HG03354 (cell line): ENCODE results near the gene GAA.

Source experiments
- ATAC-seq: cut with Tn5 transposase; IDR thresholded peaks from one replicate; pipeline ENCODE4 v1.9.1; 2021; ENCODE audit warnings: mild to moderate bottlenecking; ENCODE audit not compliant: unreplicated experiment, poor library complexity, severe bottlenecking

The GAA gene

DNA sequence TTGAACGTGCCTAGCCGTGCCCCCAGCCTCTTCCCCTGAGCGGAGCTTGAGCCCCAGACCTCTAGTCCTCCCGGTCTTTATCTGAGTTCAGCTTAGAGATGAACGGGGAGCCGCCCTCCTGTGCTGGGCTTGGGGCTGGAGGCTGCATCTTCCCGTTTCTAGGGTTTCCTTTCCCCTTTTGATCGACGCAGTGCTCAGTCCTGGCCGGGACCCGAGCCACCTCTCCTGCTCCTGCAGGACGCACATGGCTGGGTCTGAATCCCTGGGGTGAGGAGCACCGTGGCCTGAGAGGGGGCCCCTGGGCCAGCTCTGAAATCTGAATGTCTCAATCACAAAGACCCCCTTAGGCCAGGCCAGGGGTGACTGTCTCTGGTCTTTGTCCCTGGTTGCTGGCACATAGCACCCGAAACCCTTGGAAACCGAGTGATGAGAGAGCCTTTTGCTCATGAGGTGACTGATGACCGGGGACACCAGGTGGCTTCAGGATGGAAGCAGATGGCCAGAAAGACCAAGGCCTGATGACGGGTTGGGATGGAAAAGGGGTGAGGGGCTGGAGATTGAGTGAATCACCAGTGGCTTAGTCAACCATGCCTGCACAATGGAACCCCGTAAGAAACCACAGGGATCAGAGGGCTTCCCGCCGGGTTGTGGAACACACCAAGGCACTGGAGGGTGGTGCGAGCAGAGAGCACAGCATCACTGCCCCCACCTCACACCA is 724 bp downstream of the GAA start:
- ATAC-seq: peak; percentile 26

DNA sequence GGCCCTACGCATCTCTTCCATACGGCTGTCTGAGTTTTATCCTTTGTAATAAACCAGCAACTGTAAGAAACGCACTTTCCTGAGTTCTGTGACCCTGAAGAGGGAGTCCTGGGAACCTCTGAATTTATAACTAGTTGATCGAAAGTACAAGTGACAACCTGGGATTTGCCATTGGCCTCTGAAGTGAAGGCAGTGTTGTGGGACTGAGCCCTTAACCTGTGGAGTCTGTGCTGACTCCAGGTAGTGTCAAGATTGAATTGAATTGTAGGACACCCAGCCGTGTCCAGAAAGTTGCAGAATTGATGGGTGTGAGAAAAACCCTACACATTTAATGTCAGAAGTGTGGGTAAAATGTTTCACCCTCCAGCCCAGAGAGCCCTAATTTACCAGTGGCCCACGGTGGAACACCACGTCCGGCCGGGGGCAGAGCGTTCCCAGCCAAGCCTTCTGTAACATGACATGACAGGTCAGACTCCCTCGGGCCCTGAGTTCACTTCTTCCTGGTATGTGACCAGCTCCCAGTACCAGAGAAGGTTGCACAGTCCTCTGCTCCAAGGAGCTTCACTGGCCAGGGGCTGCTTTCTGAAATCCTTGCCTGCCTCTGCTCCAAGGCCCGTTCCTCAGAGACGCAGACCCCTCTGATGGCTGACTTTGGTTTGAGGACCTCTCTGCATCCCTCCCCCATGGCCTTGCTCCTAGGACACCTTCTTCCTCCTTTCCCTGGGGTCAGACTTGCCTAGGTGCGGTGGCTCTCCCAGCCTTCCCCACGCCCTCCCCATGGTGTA is 1.5 kb downstream of the GAA start:
- no peak for ATAC-seq

DNA sequence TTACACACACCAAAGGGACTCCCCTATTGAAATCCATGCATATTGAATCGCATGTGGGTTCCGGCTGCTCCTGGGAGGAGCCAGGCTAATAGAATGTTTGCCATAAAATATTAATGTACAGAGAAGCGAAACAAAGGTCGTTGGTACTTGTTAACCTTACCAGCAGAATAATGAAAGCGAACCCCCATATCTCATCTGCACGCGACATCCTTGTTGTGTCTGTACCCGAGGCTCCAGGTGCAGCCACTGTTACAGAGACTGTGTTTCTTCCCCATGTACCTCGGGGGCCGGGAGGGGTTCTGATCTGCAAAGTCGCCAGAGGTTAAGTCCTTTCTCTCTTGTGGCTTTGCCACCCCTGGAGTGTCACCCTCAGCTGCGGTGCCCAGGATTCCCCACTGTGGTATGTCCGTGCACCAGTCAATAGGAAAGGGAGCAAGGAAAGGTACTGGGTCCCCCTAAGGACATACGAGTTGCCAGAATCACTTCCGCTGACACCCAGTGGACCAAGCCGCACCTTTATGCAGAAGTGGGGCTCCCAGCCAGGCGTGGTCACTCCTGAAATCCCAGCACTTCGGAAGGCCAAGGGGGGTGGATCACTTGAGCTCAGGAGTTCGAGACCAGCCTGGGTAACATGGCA is 2.2 kb downstream of the GAA start:
- no peak for ATAC-seq

DNA sequence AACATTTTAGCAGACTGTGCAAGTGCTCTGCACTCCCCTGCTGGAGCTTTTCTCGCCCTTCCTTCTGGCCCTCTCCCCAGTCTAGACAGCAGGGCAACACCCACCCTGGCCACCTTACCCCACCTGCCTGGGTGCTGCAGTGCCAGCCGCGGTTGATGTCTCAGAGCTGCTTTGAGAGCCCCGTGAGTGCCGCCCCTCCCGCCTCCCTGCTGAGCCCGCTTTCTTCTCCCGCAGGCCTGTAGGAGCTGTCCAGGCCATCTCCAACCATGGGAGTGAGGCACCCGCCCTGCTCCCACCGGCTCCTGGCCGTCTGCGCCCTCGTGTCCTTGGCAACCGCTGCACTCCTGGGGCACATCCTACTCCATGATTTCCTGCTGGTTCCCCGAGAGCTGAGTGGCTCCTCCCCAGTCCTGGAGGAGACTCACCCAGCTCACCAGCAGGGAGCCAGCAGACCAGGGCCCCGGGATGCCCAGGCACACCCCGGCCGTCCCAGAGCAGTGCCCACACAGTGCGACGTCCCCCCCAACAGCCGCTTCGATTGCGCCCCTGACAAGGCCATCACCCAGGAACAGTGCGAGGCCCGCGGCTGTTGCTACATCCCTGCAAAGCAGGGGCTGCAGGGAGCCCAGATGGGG is 3.1 kb downstream of the GAA start:
- no peak for ATAC-seq

DNA sequence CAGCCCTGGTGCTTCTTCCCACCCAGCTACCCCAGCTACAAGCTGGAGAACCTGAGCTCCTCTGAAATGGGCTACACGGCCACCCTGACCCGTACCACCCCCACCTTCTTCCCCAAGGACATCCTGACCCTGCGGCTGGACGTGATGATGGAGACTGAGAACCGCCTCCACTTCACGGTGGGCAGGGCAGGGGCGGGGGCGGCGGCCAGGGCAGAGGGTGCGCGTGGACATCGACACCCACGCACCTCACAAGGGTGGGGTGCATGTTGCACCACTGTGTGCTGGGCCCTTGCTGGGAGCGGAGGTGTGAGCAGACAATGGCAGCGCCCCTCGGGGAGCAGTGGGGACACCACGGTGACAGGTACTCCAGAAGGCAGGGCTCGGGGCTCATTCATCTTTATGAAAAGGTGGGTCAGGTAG is 3.6 kb downstream of the GAA start:
- ATAC-seq: no peak

DNA sequence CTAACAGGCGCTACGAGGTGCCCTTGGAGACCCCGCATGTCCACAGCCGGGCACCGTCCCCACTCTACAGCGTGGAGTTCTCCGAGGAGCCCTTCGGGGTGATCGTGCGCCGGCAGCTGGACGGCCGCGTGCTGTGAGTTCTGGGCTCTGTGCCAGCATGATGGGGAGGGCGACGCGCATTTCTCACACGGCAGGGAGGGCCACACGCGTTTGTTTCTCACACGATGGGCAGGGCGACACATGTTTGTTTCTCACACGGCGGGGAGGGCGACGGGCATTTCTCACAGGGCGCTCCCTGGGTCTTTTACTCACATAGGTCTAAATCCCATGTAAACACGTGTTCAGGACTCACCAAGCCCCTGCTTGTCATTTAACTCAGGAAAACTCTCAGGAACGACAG is 4.4 kb downstream of the GAA start:
- ATAC-seq: no peak

DNA sequence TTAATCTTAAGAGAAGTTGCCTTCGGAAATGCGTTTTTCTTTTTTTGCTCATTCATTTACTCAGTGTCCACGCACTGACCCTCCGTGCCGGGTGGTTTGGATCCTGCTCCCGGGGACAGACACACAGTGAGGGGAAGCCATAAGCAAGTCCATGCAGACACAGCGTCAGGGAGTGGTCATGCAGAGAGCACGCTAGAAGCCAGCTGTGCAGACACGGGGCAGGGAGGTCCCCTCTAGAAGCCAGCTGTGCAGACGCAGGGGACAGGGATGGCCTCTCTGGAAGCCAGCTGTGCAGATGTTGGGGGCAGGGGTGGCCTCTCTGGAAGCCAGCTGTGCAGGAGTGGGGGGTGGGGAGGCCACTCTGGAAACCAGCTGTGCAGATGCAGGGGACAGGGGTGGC is 4.8 kb downstream of the GAA start:
- no peak for ATAC-seq

DNA sequence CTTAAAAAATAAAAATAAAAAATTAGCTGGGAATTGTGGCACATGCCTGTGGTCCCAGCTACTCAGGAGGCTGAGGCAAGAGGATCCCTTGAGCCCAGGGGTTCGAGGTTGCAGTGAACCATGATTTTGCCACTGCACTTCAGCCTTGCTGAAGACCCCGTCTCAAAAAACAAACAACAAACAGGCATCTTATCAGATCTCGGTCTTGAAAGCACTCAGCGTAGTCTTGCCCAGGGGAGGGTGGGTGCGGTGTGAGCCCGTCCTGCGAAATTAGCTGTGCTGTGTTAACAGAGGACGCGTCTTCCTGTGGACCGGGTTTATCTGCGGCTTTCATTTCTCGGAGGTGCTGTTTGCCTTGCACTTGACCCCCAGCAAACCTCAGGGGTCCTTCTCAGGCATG is 5.4 kb downstream of the GAA start:
- no peak for ATAC-seq

DNA sequence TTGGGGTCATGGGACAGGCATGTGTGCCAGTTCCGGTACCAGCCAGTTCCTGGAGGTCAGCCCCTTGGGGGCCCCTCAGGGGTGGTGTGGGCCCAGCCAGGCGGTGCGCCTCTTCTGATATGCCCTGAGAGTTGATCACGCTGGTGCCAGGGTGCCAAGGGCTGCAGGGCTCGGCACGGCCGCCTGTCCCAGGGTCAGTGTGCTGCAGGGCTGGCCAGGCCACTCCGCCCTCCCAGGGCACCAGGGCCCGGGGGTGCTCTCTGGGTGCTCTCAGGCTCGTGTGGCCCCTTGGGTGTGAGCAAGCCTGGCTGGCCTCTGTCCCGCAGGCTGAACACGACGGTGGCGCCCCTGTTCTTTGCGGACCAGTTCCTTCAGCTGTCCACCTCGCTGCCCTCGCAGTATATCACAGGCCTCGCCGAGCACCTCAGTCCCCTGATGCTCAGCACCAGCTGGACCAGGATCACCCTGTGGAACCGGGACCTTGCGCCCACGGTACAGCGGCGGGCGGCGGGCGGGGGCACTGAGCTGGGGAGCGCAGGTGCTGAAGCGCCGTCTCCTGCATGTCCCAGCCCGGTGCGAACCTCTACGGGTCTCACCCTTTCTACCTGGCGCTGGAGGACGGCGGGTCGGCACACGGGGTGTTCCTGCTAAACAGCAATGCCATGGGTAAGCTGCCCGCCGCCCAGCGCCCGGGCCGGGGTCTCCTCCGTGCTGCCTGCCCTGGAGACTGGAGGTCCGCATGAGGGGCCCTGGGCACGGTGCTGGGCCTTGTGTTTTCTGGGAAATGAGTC is 6.0 kb downstream of the GAA start:
- ATAC-seq: no peak

DNA sequence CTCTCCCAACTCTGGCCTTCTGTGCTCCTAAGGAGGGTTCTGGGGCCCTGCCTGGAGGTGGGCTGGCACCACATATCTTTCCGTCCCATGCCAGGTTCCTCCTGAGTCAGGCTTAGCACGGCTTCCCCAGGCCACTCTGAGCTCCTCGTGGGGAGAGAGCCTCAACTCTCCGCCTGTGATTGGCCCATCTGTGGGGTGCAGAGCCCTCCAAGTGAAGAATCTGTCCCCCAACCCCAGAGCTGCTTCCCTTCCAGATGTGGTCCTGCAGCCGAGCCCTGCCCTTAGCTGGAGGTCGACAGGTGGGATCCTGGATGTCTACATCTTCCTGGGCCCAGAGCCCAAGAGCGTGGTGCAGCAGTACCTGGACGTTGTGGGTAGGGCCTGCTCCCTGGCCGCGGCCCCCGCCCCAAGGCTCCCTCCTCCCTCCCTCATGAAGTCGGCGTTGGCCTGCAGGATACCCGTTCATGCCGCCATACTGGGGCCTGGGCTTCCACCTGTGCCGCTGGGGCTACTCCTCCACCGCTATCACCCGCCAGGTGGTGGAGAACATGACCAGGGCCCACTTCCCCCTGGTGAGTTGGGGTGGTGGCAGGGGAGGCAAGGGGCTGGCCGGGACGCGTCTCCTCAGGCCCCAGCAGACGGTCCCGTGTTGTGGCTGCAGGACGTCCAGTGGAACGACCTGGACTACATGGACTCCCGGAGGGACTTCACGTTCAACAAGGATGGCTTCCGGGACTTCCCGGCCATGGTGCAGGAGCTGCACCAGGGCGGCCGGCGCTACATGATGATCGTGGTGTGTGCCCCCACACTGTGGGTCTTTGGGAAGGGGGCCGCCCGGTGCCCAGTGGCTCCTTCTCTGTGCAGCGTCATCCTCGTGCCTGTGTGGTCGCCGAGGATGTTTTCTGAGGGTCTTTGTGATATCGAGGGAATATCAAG is 6.9 kb downstream of the GAA start:
- ATAC-seq: no peak

DNA sequence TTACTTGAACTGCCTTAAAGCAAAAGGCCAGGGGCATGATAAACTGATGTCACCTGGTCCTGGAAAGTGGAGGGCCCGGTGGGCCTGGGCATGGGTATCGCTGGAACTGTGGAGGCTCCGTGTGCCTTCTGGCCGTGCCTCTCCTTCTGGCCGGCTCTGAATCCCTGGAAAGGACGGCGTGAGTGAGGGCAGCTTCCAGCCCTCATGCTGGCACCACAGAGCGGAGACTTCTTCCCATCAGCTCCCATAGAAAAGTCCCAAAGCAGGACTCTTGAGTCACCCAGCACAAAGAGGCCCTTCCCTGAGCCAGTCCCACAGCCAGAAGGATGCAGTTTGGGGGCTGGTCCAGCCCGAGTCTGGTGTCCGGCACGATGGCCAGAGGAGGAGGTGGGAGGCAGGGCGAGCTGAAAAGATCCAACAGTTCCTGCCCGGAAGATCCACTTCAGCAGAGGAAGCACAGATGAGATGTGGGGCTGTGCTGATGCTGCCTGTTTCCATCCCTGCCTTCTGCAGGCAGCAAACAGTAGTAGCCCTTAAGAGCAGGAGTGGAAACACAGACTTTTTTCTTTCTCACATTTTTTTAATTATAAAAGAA is 7.8 kb downstream of the GAA start:
- no peak for ATAC-seq

DNA sequence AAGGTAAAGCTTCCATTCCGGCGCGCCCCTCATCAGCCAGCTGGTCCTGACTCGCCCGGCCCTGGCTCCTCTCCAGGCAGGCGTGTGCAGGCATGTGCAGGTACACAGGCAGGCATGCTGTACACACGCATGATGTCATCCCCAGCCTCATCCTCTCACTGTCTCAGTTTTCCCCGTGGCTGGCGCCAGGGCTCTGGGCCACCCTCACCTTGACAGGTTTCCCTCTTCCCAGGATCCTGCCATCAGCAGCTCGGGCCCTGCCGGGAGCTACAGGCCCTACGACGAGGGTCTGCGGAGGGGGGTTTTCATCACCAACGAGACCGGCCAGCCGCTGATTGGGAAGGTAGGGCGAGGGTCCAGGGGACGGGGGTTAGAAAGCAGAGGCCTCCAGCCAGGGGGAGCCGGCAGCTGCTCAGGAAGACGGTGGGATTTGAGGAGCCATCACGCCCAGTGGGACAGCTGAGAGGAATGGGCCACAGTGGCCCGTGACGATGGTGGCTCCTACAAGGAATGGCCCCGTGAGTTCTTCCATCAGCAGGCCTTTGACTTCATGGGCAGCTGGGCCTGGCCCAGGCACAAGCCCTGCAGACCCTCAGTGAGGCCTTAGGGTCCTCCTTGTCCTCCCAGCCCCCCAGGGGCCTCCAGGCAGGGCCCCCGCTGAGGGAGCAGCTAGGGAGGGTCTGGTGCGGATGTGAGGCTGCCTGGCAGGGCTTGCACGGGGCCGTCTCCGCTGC is 8.5 kb downstream of the GAA start:
- no peak for ATAC-seq

DNA sequence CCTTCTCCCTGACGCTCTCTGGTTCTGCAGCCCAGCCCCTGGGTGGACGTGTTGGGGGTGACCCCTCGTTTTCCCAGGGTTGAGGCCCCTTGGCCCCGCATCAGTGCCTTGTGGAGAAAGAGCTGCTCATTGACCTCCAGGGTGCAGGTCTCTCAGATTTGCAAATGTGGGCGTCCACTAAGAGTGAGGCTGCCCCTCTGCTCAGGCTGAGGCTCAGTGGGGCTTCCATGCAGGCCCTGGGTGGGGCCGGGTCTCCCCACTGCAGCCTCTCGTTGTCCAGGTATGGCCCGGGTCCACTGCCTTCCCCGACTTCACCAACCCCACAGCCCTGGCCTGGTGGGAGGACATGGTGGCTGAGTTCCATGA is 9.0 kb downstream of the GAA start:
- no peak for ATAC-seq

DNA sequence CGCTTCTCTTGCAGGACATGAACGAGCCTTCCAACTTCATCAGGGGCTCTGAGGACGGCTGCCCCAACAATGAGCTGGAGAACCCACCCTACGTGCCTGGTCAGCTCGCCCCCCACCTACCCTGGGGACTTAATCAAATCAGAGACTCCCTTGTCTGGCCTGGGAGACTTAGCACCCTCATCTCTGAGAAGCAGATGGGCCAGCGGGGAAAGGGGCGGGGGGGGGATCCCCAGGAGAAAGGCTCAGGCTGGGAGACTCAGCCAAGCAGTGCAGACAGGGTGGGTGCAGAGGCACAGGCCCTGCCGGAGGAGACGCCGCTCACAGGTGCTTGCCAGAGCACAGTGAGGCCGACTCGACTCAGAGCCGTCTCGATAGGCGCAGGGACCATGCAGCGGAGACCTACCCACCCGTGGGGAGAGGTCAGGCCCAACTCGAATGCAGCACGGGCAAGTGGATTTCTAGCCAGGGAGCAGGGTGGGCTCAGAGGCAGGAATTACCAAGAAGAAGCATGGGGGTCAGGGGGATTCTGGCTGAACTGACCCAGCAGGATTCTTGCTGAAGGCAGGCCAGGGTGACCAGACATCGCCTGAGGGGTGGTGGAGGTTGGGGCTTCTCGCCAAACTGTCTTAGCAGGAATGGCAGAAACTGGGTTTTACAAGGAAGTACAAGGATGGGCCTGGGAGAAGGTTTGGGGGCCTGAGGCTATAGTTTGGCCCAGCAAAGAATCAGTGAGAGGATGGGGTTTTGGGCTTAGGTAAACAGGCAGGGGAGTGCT is 9.7 kb downstream of the GAA start:
- ATAC-seq: no peak

DNA sequence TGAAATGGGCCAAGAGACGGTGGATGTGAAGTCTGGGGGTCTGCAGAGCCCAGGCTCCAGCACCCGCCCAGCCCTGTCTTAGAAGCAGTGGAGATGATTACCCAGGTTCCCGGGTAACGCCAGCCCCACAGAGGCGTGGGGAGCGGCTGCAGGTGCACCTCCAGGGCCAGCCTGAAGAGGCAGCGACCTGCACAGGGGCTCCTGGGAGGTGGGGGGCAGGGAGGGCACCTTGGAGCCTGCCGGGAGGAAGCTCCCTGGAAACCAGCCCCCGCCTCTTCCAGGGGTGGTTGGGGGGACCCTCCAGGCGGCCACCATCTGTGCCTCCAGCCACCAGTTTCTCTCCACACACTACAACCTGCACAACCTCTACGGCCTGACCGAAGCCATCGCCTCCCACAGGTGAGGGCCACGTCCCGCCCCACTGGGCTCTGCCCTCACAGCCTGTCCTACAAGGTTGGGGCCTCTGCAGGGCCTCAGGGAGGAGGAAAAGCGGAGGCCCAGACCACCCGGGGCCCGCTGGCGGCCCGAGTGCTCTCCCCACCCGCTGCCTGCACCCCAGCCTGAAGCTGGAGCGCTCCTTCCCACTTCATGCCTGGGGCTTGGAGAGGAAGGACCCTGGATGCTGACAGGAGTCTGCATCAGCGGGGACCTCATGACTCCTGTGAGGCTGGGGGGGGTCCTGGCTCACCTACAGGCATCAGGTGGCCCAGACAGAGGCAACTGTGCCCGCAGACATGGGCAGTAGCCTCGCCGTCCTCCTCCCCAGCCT is 10.5 kb downstream of the GAA start:
- ATAC-seq: no peak

DNA sequence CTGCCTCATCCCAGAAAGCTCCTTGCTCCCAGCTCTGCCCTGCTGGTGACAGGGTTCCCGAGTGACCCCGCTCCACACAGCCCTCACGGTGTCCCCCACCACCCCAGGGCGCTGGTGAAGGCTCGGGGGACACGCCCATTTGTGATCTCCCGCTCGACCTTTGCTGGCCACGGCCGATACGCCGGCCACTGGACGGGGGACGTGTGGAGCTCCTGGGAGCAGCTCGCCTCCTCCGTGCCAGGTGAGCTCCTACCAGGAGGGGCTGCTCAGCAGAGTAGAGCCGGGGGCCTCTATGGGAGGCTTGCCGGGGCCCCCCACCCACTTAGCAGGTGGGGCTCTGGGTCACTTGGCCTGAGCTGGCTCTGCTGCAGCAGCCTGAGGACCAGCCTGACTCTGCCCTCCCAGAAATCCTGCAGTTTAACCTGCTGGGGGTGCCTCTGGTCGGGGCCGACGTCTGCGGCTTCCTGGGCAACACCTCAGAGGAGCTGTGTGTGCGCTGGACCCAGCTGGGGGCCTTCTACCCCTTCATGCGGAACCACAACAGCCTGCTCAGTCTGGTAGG is 11.2 kb downstream of the GAA start:
- ATAC-seq: no peak
